HEK293T (cell line): ENCODE measurements around the gene EPHA5.

Experiments used
- ARNT ChIP-seq: fragments of 450-650 bp; IDR thresholded peaks from 2 replicates; pipeline ENCODE4 v1.6.1; 2017; ENCODE audit warnings: mild to moderate bottlenecking
- BHLHE40 ChIP-seq: fragments of 450-650 bp; IDR thresholded peaks from 2 replicates; pipeline ENCODE4 v1.6.1; 2016; ENCODE audit warnings: mild to moderate bottlenecking, moderate library complexity, borderline replicate concordance
- CTBP1 ChIP-seq: fragments of 450-650 bp; IDR thresholded peaks from 2 replicates; pipeline ENCODE4 v1.6.1; 2016; ENCODE audit warnings: borderline replicate concordance
- ELF4 ChIP-seq: fragments of 450-650 bp; IDR thresholded peaks from 2 replicates; pipeline ENCODE4 v1.6.1; 2017; ENCODE audit warnings: antibody characterized with exemption
- FOXA1 ChIP-seq: fragments of 450-650 bp; IDR thresholded peaks from 2 replicates; pipeline ENCODE4 v1.6.1; 2016; ENCODE audit warnings: mild to moderate bottlenecking
- FOXK2 ChIP-seq: fragments of 450-650 bp; IDR thresholded peaks from 2 replicates; pipeline ENCODE4 v1.6.1; 2016; ENCODE audit warnings: mild to moderate bottlenecking
- FOXM1 ChIP-seq: fragments of 450-650 bp; IDR thresholded peaks from 2 replicates; pipeline ENCODE4 v1.6.1; 2017; ENCODE audit warnings: mild to moderate bottlenecking, borderline replicate concordance
- HDGF ChIP-seq: fragments of 450-650 bp; IDR thresholded peaks from 2 replicates; pipeline ENCODE4 v1.6.1; 2017; ENCODE audit warnings: antibody characterized with exemption, borderline replicate concordance
- LEF1 ChIP-seq: fragments of 450-650 bp; IDR thresholded peaks from 2 replicates; pipeline ENCODE4 v1.6.1; 2017; ENCODE audit warnings: mild to moderate bottlenecking, borderline replicate concordance
- NFRKB ChIP-seq: fragments of 450-650 bp; IDR thresholded peaks from 2 replicates; pipeline ENCODE4 v1.6.1; 2016; ENCODE audit warnings: mild to moderate bottlenecking, moderate library complexity
- SP1 ChIP-seq: fragments of 450-650 bp; IDR thresholded peaks from 2 replicates; pipeline ENCODE4 v1.6.1; 2017
- TARDBP ChIP-seq: fragments of 450-650 bp; IDR thresholded peaks from 2 replicates; pipeline ENCODE4 v1.6.1; 2016
- ZNF384 ChIP-seq: fragments of 450-650 bp; IDR thresholded peaks from 2 replicates; pipeline ENCODE4 v1.6.1; 2016

DNA sequence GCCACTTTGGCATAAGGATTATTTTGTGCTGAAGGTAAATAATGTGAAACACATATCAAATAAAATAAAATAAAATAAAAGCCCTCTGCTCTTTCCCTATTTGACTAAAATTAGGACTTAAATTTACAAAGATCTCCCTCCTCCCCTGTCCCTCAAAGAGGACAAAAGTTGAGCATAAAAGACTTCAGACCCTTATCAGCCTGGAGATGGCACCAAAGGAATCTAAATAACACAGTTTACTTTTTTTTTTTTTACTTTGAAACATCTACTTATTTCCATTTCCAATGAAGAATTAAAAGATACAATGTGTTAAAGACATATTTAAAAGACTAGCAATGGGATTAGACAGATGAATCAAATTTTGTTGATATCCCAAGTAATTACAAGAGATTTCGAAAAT is 89.7 kb downstream of the EPHA5 start:
- TF ChIP-seq NFRKB (no peak), FOXK2 (no peak), BHLHE40 (no peak), FOXA1 (no peak), ARNT (no peak), HDGF (no peak), TARDBP (no peak), SP1 (no peak), LEF1 (no peak), ZNF384 (peak; percentile 72), CTBP1 (no peak), FOXM1 (no peak), ELF4 (no peak)
